Omental fat pad (tissue), 4 donors: ENCODE results near the gene CHEK1. TPM values are rescaled to one million over a fixed set of nuclear protein-coding genes. Genes with fewer than 3 reads are reported as not detected.

Experiments used
- ATAC-seq: fragments of 150-250 bp; one replicate; pipeline ENCODE4 v1.9.1; 2016; ENCODE audit warnings: mild to moderate bottlenecking, moderate library complexity; ENCODE audit not compliant: low FRiP score
- DNase-seq: peaks from one replicate; pipeline ENCODE4 v3.0.0-alpha.2; 2019; ENCODE audit warnings: low spot score
- CTCF ChIP-seq, 3 donors: fragments of 450-650 bp; IDR thresholded peaks; one replicate each; pipeline ENCODE4 v1.5.1; 2016 to 2017; ENCODE audit warnings: antibody characterized with exemption in 3 of 3, mild to moderate bottlenecking in 3 of 3, moderate library complexity in 2 of 3
- total RNA-seq, 4 donors: library from RNA; depleted of rRNA; stranded (reverse); fragments of >200 nt; gene quantifications; one replicate each; pipeline ENCODE4 v1.1.0, GENCODE V29; 2016

CHEK1 gene
- total RNA-seq, 4 donors from 2014 or later, result 1.2 to 5.4 (median 3.0) TPM

GRCh38 chr11:125588505-125588904 is 36.5 kb upstream of the CHEK1 start:
- no peak for DNase-seq
- no peak for ATAC-seq
- no peak for TF ChIP-seq CTCF (IDR thresholded peaks at IDR 0.05)

- DNase-seq, result peak; percentile 29
- no peak for TF ChIP-seq CTCF (IDR thresholded peaks at IDR 0.05)
- ATAC-seq, result peak; percentile 32
Measured at GRCh38 chr11:125591649-125592304, 33.2 kb upstream of the CHEK1 start.

- ATAC-seq, result peak; percentile 99
- peak; percentile 97 for DNase-seq
- no peak for TF ChIP-seq CTCF (IDR thresholded peaks at IDR 0.05)
Measured at GRCh38 chr11:125592305-125593113, 32.5 kb upstream of the CHEK1 start, which contains the start of gene STT3A. Gene STT3A (plus strand): TSS chr11:125592852. CDS start chr11:125595916, 3,064 bp downstream.

- DNase-seq (peak; percentile 28), ATAC-seq (peak; percentile 37)
- TF ChIP-seq CTCF (IDR thresholded peaks at IDR 0.05), result no peak
Measured at GRCh38 chr11:125593114-125593820, 31.7 kb upstream of the CHEK1 start.

- no peak for ATAC-seq
- no peak for TF ChIP-seq CTCF (IDR thresholded peaks at IDR 0.05)
- no peak for DNase-seq
Measured at GRCh38 chr11:125594958-125595357, 30.0 kb upstream of the CHEK1 start.

GRCh38 chr11:125600663-125601062 is 24.3 kb upstream of the CHEK1 start:
- no peak for TF ChIP-seq CTCF (IDR thresholded peaks at IDR 0.05)
- DNase-seq (no peak), ATAC-seq (no peak)
